ENCODE measurements around the gene DYDC2.

DYDC2 gene

DNA sequence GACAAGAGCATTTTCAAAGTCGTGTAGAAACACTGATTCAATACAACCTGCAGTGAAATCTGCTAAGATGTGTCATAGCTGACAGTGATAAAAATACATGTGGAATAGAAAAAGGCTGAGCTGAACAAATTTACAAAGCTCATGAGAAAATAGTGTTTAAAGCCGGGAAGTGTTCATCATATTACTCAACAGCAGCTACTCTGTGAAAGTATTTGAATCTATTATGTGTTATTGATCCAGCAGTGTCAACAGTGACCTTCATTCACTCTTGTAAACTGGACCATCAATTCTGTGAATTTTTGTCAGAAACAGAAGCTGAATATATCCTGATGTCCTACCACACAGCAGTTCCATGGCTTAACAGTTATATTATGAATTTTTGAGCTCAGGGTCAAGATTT is 11.7 kb upstream of the DYDC2 start:
- H3K36me3 ChIP-seq (replicated peaks; ENCODE audit: insufficient read depth, low read length), result no peaks in the 10 kb centered on the region
- no peak overlapping the region for H3K9ac ChIP-seq (ENCODE audit: low read length)
- no peak overlapping the region for H3K27ac ChIP-seq (ENCODE audit: low read length)
- H3K9me2 ChIP-seq (replicated peaks; ENCODE audit: insufficient read depth, low read length), result no peaks in the 10 kb centered on the region
- H2AFZ ChIP-seq (ENCODE audit: low read length), result no peak overlapping the region
- no peaks in the 10 kb centered on the region for H3K4me1 ChIP-seq (ENCODE audit: low read length)
- no peaks in the 10 kb centered on the region for H3K79me2 ChIP-seq (ENCODE audit: low read length)
- no peak overlapping the region for H3K4me3 ChIP-seq (ENCODE audit: low read length)
- DNase-seq, result no peak
- H3K27me3 ChIP-seq (replicated peaks; ENCODE audit: insufficient read depth, low read length), result no peaks in the 10 kb centered on the region
- H4K20me1 ChIP-seq (ENCODE audit: insufficient read depth, low read length), result no peaks in the 10 kb centered on the region
- H3K4me2 ChIP-seq (ENCODE audit: low read depth, low read length), result no peak overlapping the region
- no peaks in the 10 kb centered on the region for H3K9me3 ChIP-seq (replicated peaks; ENCODE audit: insufficient read depth, low read length)
- no peaks in the 10 kb centered on the region for H3F3A ChIP-seq (ENCODE audit: insufficient read depth, low read length)
- TF ChIP-seq, protein P1, sequence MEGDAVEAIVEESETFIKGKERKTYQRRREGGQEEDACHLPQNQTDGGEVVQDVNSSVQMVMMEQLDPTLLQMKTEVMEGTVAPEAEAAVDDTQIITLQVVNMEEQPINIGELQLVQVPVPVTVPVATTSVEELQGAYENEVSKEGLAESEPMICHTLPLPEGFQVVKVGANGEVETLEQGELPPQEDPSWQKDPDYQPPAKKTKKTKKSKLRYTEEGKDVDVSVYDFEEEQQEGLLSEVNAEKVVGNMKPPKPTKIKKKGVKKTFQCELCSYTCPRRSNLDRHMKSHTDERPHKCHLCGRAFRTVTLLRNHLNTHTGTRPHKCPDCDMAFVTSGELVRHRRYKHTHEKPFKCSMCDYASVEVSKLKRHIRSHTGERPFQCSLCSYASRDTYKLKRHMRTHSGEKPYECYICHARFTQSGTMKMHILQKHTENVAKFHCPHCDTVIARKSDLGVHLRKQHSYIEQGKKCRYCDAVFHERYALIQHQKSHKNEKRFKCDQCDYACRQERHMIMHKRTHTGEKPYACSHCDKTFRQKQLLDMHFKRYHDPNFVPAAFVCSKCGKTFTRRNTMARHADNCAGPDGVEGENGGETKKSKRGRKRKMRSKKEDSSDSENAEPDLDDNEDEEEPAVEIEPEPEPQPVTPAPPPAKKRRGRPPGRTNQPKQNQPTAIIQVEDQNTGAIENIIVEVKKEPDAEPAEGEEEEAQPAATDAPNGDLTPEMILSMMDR (IDR thresholded peaks at IDR 0.05; ENCODE audit: low read length), result no peak
- no peak for TF ChIP-seq EZH2phosphoT487 (IDR thresholded peaks at IDR 0.05; ENCODE audit: low read length)
- TF ChIP-seq EZH2 (optimal IDR thresholded peaks at IDR 0.05; ENCODE audit: low read depth, low read length), result no peak

DNA sequence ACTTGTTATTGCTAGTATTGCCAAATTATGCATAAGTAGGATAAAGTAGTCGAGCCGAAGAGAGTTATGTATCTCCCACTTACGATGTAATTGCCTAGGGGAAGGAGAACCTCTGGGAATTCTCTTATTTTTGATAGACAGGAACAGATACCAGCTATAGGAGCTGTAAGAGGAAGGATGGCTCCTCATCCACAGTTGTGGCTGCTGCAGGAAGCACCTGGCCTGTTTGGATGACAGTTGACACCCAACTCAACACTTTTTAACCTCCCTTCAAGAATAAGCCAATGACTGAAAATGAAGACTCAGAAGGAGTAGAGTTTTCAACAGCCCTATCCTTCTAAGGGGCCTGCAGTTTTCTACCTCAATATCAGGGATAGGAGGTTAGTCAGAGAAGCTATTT is 6.3 kb upstream of the DYDC2 start:
- no peak overlapping the region for H3K4me2 ChIP-seq (ENCODE audit: low read depth, low read length)
- H3K4me1 ChIP-seq (ENCODE audit: low read length), result no peaks in the 10 kb centered on the region
- no peaks in the 10 kb centered on the region for H3K9me3 ChIP-seq (replicated peaks; ENCODE audit: insufficient read depth, low read length)
- H3K36me3 ChIP-seq (replicated peaks; ENCODE audit: insufficient read depth, low read length), result no peaks in the 10 kb centered on the region
- no peaks in the 10 kb centered on the region for H3F3A ChIP-seq (ENCODE audit: insufficient read depth, low read length)
- no peaks in the 10 kb centered on the region for H3K9me2 ChIP-seq (replicated peaks; ENCODE audit: insufficient read depth, low read length)
- H3K79me2 ChIP-seq (ENCODE audit: low read length), result no peaks in the 10 kb centered on the region
- H4K20me1 ChIP-seq (ENCODE audit: insufficient read depth, low read length), result no peaks in the 10 kb centered on the region
- no peaks in the 10 kb centered on the region for H3K27me3 ChIP-seq (replicated peaks; ENCODE audit: insufficient read depth, low read length)
- H3K4me3 ChIP-seq (ENCODE audit: low read length), result no peak overlapping the region
- TF ChIP-seq EZH2 (optimal IDR thresholded peaks at IDR 0.05; ENCODE audit: low read depth, low read length) (no peak), EZH2phosphoT487 (IDR thresholded peaks at IDR 0.05; ENCODE audit: low read length) (no peak)
- TF ChIP-seq, protein P1 (IDR thresholded peaks at IDR 0.05; ENCODE audit: low read length), result no peak
- H3K9ac ChIP-seq (ENCODE audit: low read length), result no peak overlapping the region
- H2AFZ ChIP-seq (ENCODE audit: low read length), result no peak overlapping the region
- DNase-seq, result no peak
- no peak overlapping the region for H3K27ac ChIP-seq (ENCODE audit: low read length)

DNA sequence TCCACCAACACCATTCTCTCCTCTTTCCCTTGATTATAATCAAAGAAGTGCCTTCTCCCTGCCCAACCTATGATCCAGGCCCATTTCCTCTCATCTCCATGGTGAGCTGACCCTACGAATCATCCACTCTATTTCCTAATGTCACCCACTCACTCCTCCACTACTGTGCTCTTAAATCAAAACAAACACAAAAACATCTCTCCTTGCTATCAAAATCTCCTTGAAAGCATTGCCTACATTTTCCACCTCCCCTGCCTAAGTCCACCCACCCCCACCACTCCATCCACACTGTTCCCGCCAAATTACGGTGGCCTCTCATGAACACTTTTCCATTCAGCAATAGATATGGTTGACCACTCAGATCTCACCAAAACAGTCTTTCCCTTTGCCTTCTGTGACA is 5.4 kb upstream of the DYDC2 start:
- Histone ChIP-seq H3K9ac (ENCODE audit: low read length) (no peak overlapping the region), H3K9me2 (replicated peaks; ENCODE audit: insufficient read depth, low read length) (no peaks in the 10 kb centered on the region), H3K4me3 (ENCODE audit: low read length) (no peak overlapping the region), H3K27ac (ENCODE audit: low read length) (no peak overlapping the region), H3K9me3 (replicated peaks; ENCODE audit: insufficient read depth, low read length) (no peaks in the 10 kb centered on the region), H2AFZ (ENCODE audit: low read length) (no peak overlapping the region), H4K20me1 (ENCODE audit: insufficient read depth, low read length) (no peaks in the 10 kb centered on the region), H3F3A (ENCODE audit: insufficient read depth, low read length) (no peaks in the 10 kb centered on the region), H3K27me3 (replicated peaks; ENCODE audit: insufficient read depth, low read length) (no peaks in the 10 kb centered on the region), H3K79me2 (ENCODE audit: low read length) (no peaks in the 10 kb centered on the region), H3K4me1 (ENCODE audit: low read length) (no peaks in the 10 kb centered on the region), H3K36me3 (replicated peaks; ENCODE audit: insufficient read depth, low read length) (no peaks in the 10 kb centered on the region), H3K4me2 (ENCODE audit: low read depth, low read length) (no peak overlapping the region)
- no peak for DNase-seq
- TF ChIP-seq EZH2phosphoT487 (IDR thresholded peaks at IDR 0.05; ENCODE audit: low read length) (no peak), EZH2 (optimal IDR thresholded peaks at IDR 0.05; ENCODE audit: low read depth, low read length) (no peak)
- TF ChIP-seq, protein P1 (IDR thresholded peaks at IDR 0.05; ENCODE audit: low read length), result no peak

Data from MM.1S (cell line).